Ishikawa (cell line): ENCODE measurements around the gene FAM180A.

Experiments
- CEBPB ChIP-seq: IDR thresholded peaks from 2 replicates; pipeline ENCODE4 v1.6.1; 2012
- CREB1 ChIP-seq: IDR thresholded peaks from 2 replicates; pipeline ENCODE4 v1.6.1; 2012; ENCODE audit warnings: low read depth
- EGR1 ChIP-seq: IDR thresholded peaks from 2 replicates; pipeline ENCODE4 v1.6.1; 2012
- EP300 ChIP-seq: IDR thresholded peaks from 2 replicates; pipeline ENCODE4 v1.6.1; 2012; ENCODE audit warnings: borderline replicate concordance
- FOXM1 ChIP-seq: IDR thresholded peaks from 2 replicates; pipeline ENCODE4 v1.6.1; 2012; ENCODE audit warnings: low read depth, borderline replicate concordance
- NFIC ChIP-seq: IDR thresholded peaks from 2 replicates; pipeline ENCODE4 v1.6.1; 2012
- RAD21 ChIP-seq: IDR thresholded peaks from 2 replicates; pipeline ENCODE4 v1.6.1; 2012; ENCODE audit warnings: low read depth
- TAF1 ChIP-seq: IDR thresholded peaks from 2 replicates; pipeline ENCODE4 v1.6.1; 2012; ENCODE audit warnings: low read depth, mild to moderate bottlenecking
- TCF12 ChIP-seq: IDR thresholded peaks from 2 replicates; pipeline ENCODE4 v1.6.1; 2012; ENCODE audit warnings: low read depth
- TEAD4 ChIP-seq: IDR thresholded peaks from 2 replicates; pipeline ENCODE4 v1.6.1; 2012
- YY1 ChIP-seq: IDR thresholded peaks from 2 replicates; pipeline ENCODE4 v1.6.1; 2012; ENCODE audit warnings: low read depth
- ZBTB7A ChIP-seq: IDR thresholded peaks from 2 replicates; pipeline ENCODE4 v1.6.1; 2012; ENCODE audit warnings: low read depth
- TF ChIP-seq, protein P1 (sequence below): IDR thresholded peaks from 2 replicates; pipeline ENCODE4 v1.6.1; 2012
- TF ChIP-seq, protein P2 (sequence below): IDR thresholded peaks from 2 replicates; pipeline ENCODE4 v1.6.1; 2012; ENCODE audit warnings: low read depth, mild to moderate bottlenecking
- TF ChIP-seq, protein P3 (sequence below): IDR thresholded peaks from 2 replicates; pipeline ENCODE4 v1.6.1; 2012

FAM180A gene

DNA sequence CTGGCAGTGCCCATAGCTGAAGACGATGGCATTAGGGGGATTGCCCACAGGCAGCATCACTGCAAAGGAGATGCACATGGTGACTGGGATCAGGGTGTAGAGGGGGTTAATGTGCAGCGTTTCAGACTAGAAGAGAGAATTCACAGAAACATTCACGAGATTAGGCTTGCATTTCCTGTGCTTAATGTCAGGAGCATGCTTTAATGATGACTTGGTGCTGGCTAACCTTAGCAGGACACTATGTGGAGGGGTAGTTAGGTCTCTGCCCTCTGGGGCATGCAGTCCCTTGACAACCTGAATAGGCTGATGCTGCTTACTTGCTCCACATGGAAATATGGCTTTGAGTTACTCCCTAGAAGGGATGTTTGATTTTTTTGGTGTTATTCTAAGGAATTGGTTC is 64.5 kb downstream of the FAM180A start:
- TF ChIP-seq RAD21, result no peak
- TF ChIP-seq TCF12, result no peak
- no peak for TF ChIP-seq CREB1
- TF ChIP-seq EP300, result no peak
- TF ChIP-seq CEBPB, result no peak
- TF ChIP-seq TEAD4, result no peak
- no peak for TF ChIP-seq YY1
- TF ChIP-seq, protein P1, sequence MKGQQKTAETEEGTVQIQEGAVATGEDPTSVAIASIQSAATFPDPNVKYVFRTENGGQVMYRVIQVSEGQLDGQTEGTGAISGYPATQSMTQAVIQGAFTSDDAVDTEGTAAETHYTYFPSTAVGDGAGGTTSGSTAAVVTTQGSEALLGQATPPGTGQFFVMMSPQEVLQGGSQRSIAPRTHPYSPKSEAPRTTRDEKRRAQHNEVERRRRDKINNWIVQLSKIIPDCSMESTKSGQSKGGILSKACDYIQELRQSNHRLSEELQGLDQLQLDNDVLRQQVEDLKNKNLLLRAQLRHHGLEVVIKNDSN, result no peak
- TF ChIP-seq, protein P2, sequence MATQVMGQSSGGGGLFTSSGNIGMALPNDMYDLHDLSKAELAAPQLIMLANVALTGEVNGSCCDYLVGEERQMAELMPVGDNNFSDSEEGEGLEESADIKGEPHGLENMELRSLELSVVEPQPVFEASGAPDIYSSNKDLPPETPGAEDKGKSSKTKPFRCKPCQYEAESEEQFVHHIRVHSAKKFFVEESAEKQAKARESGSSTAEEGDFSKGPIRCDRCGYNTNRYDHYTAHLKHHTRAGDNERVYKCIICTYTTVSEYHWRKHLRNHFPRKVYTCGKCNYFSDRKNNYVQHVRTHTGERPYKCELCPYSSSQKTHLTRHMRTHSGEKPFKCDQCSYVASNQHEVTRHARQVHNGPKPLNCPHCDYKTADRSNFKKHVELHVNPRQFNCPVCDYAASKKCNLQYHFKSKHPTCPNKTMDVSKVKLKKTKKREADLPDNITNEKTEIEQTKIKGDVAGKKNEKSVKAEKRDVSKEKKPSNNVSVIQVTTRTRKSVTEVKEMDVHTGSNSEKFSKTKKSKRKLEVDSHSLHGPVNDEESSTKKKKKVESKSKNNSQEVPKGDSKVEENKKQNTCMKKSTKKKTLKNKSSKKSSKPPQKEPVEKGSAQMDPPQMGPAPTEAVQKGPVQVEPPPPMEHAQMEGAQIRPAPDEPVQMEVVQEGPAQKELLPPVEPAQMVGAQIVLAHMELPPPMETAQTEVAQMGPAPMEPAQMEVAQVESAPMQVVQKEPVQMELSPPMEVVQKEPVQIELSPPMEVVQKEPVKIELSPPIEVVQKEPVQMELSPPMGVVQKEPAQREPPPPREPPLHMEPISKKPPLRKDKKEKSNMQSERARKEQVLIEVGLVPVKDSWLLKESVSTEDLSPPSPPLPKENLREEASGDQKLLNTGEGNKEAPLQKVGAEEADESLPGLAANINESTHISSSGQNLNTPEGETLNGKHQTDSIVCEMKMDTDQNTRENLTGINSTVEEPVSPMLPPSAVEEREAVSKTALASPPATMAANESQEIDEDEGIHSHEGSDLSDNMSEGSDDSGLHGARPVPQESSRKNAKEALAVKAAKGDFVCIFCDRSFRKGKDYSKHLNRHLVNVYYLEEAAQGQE, result no peak
- TF ChIP-seq, protein P3, sequence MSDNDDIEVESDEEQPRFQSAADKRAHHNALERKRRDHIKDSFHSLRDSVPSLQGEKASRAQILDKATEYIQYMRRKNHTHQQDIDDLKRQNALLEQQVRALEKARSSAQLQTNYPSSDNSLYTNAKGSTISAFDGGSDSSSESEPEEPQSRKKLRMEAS, result no peak
- no peak for TF ChIP-seq FOXM1
- no peak for TF ChIP-seq TAF1
- TF ChIP-seq EGR1, result no peak

DNA sequence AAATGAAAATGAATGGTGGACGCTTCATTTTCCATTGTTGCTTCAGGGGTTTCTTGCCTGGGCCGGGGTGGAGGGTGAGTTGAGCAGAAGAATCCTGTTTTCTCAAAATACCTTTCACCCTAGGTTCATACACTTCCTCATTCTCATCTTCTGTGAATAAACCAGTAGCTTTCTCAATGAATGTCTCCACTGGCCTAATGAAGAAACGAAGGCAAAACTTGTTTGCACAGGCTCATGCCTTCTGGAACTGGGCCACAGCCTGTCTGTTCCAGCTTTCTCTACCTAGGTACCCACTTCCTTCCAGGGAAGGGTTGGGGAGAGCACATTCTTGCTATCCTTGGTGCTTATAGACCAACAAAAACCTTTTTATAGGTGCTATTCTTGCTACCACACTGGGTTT is 65.0 kb downstream of the FAM180A start:
- TF ChIP-seq, protein P3, result no peak
- TF ChIP-seq CEBPB (no peak), TEAD4 (no peak), CREB1 (no peak)

DNA sequence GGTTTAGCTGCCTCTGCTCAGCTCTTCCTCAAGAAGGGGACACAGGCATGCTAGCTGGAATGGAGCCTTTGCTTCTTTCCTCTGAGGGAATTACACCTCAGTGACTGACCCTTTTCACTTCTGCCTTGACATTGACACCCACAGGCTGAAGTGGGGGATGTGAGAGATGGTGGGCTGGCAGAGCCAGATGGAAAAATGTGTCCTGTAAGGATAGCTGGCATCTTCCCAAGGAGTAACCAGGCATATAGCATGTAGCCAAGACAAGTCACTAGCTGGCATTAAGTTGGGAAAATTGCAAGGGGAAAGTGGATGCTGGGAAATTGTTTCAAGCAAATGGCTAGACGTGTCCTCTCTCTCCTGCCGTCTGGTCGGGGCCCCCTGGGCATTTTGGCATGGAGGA is 66.4 kb downstream of the FAM180A start:
- TF ChIP-seq, protein P1, result no peak
- TF ChIP-seq, protein P2, result no peak

DNA sequence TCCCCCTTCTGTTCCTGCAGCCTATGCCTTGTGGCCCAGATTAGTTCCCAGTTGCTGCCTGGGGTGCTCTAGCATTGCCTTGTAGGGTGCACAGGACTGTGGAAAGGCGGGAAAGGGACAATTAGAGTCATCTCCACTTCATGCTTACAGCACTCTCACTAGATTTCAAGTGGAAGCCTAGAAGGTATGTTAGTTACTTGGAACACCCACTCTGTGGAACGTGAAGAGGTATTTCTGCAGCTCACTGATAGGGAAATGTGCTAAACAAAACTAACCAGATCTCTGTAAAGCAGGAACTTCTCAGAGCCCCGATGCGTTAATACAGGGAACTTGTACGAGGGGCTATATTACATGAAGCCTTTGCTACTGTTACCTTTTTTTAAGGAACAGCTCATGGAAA is 66.9 kb downstream of the FAM180A start:
- no peak for TF ChIP-seq CEBPB
- no peak for TF ChIP-seq YY1
- TF ChIP-seq RAD21, result no peak
- no peak for TF ChIP-seq TAF1
- TF ChIP-seq, protein P2, result no peak
- no peak for TF ChIP-seq TCF12
- no peak for TF ChIP-seq EGR1
- TF ChIP-seq TEAD4, result no peak
- TF ChIP-seq, protein P1, result no peak
- TF ChIP-seq, protein P3, result no peak
- no peak for TF ChIP-seq EP300
- no peak for TF ChIP-seq FOXM1
- TF ChIP-seq CREB1, result no peak
- no peak for TF ChIP-seq ZBTB7A
- TF ChIP-seq NFIC, result no peak
